Dedifferentiated amniotic fluid mesenchymal stem cell (primary cell): ENCODE measurements around the gene SPINT4.
"Not testable (repeated sequence)": the region's sequence is repeated elsewhere in the genome, so short reads cannot be mapped to it uniquely, and the experiment has no call there.

ENCODE experiments used
- DNase-seq: peaks from one replicate; pipeline ENCODE4 v3.0.0-alpha.2; 2016; ENCODE audit errors: extremely low spot score

Gene SPINT4

DNA sequence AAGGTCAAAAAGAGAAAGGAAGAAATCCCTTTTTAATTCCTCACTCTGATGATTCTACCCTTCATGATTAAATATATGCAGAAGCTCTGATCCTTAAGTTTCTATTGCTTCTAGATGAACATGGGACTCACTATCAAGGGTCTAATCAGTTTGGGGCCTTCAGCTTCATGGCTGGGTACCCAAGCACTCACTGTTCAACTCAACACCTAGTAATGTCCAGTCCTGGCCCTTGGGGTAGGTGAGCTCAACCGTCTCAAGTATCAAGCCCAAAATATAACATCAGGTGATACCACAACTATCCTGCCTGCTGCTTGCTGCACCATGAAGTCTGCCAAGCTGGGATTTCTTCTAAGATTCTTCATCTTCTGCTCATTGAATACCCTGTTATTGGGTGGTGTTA lies at the start of gene SPINT4:
Gene SPINT4, plus strand, starts transcription at position 301 of the 400 bp plus-strand sequence. Its CDS starts 21 bp downstream, at position 322.
- DNase-seq: no peak

DNA sequence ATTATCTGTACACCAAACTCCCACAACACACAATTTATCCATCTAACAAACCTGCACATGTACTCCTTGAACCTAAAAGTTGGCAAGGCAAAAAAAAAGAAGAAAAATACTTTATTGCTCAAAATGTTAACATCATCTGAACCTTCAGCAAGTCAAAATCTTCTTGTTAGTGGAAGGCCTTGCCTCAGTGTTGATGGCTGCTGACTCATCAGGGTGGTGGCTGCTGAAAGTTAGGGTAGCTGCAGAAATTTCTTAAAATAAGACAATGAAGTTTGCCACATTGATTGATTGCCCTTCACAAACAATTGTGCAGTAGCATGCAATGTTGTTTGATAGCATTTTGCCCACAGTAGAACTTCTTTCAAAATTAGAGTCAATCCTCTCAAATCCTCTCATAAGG lies 49.4 kb upstream of the SPINT4 start:
- DNase-seq: no peak

DNA sequence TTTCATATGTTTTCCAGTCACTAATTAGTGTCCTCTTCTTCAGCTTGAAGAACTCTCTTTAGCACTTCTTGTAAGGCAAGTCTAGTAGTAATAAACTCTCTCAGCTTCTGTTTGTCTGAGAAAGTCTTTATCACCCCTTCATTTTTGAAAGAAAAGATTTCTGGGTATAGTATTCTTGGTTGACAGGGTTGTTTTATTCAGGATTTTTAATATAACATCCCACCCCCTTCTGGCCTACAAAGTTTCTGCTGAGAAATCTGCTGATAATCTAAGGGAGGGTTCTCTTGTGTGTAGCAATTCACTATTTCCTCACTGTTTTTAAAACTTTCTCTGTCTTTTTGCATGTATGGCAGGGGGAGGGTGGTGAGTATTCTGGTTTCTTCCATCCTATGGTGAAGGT lies 42.5 kb upstream of the SPINT4 start:
- DNase-seq: no peak

DNA sequence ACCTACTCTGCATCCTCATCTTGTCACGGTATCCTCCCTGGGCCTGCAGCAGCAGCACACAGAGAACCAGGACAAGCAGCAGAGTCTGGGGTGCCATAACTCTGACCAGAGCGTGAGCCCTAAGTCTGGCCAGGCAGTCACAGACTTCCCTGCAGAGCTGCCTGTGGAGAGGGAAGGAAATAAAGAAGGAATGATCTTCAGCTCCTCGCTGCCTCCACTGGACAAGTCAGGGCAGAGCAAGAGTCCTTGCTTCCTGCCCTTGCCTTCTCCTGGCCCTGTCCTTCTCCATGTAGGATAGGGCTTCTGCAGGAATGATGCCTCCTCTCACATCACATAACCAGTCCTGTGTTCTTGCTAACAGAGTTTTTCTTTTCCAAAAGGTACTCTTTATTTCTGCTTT lies 36.3 kb upstream of the SPINT4 start:
- DNase-seq: no peak

DNA sequence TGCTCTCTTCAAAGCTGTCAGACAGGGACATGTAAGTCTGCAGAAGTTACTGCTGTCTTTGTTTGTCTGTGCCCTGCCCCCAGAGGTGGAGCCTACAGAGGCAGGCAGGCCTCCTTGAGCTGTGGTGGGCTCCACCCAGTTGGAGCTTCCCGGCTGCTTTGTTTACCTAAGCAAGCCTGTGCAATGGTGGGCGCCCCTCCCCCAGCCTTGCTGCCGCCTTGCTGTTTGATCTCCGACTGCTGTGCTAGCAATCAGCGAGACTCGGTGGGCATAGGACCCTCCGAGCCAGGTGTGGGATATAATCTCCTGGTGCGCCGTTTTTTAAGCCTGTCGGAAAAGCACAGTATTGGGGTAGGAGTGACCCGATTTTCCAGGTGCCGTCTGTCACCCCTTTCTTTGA lies 28.8 kb upstream of the SPINT4 start:
- DNase-seq: not testable (repeated sequence)

DNA sequence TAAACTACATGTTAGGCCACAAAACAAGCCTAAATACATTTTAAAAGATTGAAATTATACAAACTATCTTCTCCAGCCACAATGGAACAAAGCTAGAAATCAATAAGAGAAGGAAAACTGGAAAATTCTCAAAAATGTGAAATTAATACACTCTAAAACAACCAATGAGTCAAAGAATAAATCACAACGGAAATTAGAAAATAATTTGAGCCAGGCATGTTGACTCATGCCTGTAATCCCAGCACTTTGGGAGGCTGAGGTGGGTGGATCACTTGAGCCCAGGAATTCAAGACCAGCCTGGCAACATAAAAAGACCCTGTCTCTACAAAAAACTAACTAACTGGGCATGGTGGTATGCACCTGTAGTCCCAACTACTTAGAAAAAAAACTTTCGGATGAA lies 26.7 kb upstream of the SPINT4 start:
- DNase-seq: no peak

DNA sequence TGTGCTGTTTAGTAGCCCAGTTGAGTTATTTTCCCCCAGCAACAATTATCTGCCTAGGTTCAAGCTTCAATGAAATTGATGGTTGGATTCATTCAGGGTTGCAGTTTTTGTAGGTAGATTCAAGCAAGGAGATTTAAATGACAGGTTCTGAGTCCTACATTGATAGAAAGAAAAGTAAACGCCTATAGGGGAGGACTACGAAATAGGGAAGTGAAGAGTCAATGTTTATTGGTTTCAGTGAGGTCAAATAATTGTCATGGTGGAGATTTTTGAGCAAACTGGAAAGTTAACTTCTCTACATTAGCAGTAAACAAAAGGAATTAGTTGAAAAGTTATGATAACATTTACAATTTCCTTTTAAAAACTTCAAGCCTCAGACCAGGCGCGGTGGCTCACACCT lies 21.0 kb upstream of the SPINT4 start:
- no peak for DNase-seq

DNA sequence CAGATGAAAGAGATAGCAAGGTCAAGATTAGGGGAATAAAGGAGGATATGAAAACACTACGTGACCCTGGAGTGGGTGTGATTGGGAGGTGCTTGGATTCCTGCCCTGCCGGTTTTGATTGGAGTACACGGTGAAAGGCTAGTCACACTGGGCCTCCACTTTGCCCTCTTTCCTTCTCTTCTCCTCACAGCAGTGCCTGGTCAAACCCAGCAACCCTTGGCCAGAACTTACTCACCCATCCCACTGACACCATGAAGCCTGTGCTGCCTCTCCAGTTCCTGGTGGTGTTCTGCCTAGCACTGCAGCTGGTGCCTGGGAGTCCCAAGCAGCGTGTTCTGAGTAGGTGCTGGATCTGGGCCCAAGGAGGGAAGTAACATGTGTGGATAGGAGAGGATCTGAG lies 20.3 kb upstream of the SPINT4 start, which contains the start of gene WFDC13:
Gene WFDC13, plus strand, starts transcription at position 166 of the 400 bp plus-strand sequence. Its CDS starts 86 bp downstream, at position 252.
- DNase-seq: no peak

DNA sequence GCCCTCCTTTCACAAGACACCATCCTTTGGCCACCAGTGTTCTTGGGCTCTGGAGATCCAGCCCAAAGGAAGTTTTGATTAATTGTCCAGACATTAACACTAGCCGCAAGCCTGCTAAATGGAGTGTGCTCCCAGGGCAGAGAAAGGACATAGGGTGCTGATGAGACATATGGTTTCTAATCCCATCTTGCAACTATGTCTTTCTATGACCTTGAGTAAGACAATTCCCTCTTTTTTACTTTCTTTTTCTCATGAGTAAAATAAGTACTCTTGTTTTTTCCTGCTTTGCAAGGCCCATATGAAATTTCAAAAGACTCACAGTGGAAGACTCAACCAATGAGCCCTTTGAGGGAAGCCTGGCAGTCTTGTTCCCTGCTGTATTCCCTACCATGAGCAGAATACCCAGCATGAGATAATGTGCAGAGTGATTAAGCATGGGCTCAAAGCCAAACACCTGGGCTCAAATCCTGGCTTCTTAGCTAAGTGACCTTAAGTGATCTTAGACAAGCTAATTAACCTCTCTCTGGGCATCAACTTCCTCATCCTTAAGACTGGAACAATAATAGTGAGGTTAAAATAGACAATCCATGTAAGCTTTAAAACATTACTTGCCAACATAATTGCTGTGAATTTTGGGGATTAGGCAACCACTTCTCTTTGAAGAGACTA lies 17.0 kb upstream of the SPINT4 start, which contains the start of gene WFDC10B:
Gene WFDC10B, minus strand, starts transcription at position 51 of the 669 bp plus-strand sequence. CDS start 19,027 bp downstream, outside the sequence.
- no peak for DNase-seq

DNA sequence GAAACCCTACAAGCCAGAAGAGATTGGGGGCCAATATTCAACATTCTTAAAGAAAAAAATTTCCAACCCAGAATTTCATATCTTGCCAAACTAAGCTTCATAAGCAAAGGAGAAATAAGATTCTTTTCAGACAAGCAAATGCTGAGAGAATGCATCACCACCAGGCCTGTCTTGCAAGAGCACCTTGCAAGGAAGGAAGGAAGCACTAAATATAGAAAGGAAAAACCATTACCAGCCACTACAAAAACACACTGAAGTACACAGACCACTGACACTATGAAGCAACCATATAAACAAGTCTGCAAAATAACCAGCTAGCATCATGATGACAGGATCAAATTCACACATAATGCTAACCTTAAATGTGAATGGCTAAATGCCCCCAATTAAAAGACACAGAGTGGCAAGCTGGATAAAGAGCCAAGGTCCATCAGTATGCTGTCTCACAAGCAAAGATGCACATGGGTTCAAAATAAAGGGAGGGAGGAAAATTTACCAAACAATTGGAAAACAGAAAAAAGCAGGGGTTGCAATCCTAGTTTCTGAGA lies 5.9 kb upstream of the SPINT4 start:
- not testable (repeated sequence) for DNase-seq

DNA sequence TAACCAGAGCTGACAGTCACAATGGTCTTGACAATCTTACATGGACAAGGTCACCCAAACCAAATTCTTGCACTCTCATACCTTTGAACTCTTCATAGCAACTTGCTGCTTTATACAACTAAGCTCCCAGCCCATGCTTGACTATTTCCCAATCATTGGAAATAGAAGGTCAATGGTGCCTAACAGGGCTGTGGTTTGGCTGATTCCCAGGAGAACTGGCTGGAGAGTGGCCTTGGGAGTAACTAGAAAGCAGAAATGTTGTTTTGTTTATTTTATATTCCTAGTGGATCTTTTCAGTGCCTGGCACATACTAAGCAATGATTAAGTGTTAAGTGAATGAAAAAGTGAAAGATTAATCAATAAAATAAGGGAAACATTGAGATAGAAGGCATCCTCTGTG lies 3.0 kb downstream of the SPINT4 start:
- DNase-seq: no peak

DNA sequence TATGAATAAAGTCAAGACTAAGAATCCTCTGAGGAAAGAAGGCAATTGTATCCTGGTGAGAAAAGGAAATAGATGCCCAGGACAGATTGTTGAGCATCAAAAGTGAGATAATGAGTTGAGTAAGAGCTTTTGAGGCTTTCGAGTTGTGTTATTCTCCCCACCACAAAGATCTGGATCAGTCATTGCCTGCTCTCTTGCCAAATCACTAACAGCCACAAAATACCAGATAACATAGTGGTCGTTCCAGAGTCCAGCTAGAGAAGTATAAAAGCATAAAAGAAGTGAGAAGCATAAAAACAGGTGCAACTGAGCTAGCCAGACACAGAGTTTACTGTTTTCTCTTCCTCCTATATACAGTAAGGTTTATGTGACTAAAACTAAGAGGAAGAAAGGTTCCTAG lies 4.9 kb downstream of the SPINT4 start:
- DNase-seq: no peak

DNA sequence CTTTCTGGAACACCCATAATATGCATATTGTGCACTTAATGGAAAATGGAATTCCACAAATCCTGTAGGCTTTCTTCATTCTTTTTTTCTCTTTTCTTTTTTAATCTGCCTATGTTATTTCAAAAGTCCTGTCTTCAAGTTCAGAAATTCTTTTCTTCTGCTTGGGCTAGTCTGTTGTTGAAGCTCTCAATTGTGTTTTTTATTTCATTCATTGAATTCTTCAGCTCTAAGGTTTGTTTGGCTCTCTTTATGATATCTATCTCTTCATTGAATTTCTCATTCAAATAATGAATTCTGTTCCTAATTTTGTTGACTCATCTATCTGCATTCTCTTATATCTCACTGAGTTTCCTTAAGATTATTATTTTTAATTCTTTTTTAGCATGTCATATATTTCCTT lies 10.1 kb downstream of the SPINT4 start:
- DNase-seq: no peak

DNA sequence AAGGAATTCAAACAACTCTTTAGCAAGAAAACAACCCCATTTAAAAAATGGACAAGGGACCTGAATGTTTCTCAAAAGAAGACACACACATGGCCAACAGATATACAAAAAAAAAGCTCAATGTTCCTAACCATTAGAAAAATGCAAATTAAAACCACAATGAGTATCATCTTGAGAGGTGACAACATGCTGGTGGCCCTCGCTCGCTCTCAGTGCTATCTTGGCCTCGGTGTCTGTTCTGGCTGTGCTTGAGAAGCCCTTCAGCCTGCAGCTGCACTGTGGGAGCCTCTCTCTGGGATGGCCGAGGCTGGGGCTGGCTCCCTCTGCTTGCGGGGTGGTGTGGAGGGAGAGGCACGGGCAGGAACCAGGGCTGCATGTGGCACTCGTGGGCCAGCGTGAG lies 13.4 kb downstream of the SPINT4 start:
- DNase-seq: no peak

DNA sequence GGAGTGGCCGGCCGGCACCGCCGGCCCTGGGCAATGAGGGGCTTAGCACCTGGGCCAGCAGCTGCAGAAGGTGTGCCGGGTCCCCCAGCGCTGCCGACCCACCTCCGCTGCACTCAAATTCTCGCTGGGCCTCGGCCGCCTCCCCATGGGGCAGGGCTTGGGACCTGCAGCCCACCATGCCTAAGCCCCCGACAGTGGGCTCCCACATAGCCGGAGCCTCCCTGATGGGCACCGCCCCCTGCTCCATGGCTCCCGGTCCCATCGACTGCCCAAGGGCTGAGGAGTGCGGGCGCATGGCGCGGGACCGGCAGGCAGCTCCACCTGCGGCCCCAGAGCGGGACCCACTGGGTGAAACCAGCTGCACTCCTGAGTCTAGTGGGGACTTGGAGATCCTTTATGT lies 13.8 kb downstream of the SPINT4 start:
- no peak for DNase-seq

DNA sequence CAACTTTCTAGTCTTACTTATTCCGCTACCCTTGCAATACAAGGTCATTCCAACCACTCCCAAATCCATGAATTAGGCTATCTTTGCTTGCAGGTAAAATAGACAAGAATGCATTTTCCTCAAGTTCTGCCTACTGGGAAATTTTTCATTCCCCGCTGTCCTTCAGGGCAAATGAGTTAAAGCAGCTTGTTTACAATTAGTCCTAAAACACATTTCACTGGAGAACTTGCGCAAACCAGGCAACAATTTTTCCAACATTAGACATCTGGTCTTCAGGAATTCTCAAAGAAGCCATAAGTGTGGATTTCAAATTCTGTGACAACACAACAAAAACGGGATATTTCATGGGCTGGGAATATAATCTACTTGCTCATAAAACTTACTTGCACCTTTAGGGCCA lies 20.4 kb downstream of the SPINT4 start:
- no peak for DNase-seq

DNA sequence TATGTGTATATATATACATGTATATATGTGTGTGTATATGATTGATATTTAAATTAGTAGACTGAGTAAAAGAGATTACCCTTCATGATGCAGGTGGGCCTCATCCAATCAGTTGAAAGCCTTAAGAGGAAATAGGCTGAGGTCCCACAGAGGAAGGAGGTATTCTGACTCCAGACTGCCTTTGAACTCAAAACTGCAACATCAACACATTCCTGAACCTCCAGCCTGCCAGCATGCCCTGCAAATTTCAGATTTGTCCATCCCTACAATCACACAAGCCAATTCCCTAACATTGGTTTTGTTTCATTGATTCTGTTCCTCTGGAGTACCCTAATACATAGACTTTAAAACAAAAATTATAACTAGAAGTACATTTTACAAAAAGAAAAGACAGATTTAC lies 22.9 kb downstream of the SPINT4 start:
- no peak for DNase-seq

DNA sequence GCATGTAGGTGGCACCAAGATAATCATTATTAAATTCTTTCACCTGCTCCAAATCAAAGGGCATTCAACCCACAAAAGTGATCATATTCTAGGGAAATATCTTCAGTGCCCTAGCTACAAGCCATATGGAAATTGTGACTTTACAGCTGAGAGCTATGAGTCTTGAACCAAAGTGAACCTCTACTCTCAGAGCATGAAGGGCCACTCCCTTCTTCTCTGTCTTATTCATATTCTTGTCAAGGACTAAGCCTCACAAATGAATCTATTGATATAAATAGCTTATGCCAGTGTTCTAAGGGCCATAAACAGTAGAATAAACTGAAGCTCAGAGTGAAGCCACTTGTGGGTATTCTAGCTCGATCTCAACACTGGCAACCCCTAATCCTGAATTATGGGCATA lies 29.6 kb downstream of the SPINT4 start:
- DNase-seq: no peak

DNA sequence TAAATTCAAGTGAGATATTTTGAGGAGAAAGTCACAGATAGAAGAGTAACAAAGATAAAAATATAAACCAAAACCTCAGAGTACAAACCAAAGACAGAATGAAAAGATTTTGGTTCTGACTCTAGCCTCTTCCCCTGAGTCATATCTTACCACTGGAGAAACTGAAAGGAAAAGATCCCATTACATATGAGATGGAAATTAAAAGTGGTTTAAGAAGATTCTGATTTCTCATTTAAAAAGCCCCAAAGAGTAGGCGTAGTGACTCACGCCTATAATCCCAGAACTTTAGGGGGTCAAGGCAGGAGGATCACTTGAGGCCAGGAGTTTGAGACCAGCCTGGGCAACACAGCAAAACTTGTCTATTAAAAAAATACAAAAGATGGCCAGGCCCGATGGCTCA lies 30.6 kb downstream of the SPINT4 start:
- DNase-seq: no peak

DNA sequence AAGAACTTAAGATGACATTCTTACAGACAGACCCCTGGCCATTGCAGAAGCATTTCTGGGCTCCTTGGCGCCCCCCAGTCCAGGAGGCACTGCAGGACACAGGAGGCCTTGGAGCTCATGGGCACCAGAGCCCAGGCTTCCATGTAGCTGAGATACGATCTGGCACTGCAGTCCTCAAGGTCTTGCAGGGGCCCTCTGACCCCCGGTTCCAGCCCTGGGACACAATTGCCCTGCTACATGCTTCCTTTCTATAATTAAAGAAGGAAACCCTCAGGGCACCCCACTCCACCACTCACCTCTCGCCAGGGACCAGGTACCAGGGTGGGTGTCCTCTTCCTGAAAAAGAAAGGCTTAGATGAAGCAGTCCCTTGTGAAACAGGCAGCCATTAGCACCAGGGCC lies 35.9 kb downstream of the SPINT4 start:
- DNase-seq: no peak

DNA sequence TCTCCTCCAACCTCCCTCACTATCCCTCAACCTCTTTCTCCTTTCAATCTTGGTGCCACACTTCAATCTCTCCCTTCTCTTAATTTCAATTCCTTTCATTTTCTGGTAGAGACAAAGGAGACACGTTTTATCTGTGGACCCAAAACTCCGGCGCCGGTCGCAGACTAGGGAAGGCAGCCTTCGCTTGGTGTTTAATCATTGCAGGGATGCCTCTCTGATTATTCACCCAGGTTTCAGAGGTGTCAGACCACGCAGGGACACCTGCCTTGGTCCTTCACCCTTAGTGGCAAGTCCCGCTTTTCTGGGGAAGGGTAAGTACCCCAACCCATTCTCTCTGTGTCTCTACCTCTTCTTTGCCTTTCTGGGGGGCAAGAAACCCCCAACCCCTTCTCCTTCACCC lies 37.8 kb downstream of the SPINT4 start:
- not testable (repeated sequence) for DNase-seq

DNA sequence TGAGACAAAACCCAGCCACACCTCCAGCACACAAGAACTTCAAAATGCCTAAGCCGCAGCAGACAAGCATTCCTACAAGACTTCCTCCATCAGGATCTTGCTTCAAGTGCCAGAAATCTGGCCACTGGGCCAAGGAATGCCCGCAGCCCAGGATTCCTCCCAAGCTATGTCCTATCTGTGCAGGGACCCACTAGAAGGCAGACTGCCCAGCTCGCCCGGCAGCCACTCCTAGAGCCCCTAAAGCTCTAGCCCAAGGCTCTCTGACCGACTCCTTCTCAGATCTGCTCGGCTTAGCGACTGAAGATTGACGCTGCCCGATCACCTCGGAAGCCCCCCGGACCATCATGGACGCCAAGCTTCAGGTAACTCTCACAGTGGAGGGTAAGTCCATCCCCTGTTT lies 39.8 kb downstream of the SPINT4 start:
- not testable (repeated sequence) for DNase-seq

DNA sequence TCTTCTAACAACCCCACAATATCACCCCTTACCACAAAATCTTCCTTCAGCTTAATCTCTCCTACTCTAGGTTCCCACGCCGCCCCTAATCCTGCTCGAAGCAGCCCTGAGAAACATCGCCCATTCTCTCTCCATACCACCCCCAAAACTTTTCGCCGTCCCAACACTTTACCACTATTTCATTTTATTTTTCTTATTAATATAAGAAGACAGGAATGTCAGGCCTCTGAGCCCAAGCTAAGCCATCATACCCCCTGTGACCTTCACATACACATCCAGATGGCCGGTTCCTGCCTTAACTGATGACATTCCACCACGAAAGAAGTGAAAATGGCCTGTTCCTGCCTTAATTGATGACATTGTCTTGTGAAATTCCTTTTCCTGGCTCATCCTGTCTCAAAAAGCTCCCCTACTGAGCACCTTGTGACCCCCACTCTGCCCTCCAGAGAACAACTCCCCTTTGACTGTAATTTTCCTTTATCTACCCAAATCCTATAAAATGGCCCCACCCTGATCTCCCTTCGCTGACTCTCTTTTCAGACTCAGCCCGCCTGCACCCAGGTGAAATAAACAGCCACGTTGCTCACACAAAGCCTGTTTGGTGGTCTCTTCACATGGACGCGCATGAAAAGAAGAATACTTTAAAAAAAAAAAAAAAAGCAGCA lies 42.6 kb downstream of the SPINT4 start:
- DNase-seq: not testable (repeated sequence)
